Endothelial cell of hepatic sinusoid (primary cell): Measurements from ENCODE around the gene NISCH.

ENCODE experiments used
- in situ Hi-C: cut with HindIII; loops from 2 replicates; pipeline ENCODE4 v1.10.0; 2017; ENCODE audit warnings: low sequenced_read_pairs

The NISCH gene

DNA sequence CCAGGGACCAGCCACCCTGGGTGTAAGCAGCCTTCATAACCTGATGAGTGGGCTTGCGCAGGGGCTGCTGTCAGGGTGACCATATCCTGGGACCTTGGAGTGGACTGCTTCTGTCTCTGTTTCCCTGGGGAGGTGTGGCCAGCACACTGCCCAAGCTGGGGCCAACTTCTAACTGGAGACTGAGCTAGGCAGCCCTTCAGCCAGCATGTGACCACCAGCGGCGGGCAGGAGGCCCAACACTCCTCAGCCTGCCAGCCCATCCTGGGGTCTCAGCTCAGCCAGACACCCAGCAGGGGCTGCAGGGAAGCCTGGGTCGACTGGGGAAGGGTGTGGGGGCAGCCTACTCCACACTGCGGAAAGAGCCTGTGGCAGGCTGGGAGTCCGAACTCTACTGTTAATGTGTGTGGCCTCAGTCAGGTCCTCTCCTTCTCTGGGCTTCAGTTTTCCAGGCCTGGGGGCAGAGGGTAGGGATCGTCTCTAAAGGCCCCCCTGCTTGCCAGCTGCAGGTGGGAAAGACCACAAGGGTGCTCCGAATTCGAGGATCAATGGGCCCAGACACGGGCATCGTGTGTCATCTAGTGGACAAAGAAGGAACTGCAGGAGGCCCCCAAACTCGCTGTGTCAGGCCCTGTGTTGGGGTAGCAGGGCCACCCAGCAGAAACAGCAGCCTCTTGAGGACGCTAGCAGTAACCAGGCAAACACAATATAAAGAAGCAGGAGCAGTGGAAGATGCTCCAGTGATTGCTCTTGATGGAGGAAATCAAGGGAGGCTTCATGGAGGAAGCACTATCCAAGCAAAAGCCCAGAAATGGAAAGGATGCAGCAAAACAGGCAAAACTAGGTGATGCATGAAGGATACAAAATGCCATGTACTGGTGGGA is 8.5 kb upstream of the NISCH start:
- in situ Hi-C loops = no loop called here

DNA sequence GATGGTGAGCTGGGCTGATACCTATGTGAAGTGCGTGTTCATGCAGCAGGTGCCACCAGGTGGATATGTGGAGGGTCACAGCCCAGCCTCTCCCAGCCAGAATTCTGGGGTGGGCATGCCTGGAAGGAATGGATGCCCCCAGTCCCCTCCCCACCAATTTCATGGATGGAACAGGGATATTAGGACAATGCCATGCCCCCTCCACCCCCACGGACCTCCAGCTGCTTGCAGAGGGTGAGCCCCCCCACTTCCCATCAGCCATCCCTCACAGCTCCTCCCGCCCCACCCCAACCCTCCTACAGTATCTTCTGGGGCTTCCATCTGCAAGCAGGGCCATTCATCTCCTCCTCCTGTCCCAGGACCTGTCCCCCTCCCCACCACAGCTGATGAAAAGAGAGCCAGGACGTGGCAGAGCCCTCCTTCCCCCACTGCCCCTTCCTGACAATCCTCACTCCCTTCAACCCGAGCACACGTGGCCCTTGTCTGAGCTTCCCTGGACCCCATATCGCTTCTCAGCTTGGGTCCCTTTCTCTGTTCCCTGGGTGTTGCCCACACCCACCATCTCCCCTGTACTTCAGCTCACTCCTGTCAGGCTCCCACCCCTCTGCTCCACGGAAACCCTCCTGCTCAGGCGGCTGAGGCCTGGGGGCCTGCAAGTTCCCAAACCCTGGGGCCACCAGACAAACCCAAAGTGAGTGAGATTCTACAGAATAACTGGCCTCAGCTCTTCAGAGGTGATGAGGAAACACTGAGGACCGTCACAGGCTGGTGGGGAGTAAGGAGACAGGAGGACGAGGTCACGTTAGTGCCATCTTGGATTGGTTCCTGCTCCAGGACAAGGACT is 7.7 kb upstream of the NISCH start:
- in situ Hi-C loops = no loop called here

DNA sequence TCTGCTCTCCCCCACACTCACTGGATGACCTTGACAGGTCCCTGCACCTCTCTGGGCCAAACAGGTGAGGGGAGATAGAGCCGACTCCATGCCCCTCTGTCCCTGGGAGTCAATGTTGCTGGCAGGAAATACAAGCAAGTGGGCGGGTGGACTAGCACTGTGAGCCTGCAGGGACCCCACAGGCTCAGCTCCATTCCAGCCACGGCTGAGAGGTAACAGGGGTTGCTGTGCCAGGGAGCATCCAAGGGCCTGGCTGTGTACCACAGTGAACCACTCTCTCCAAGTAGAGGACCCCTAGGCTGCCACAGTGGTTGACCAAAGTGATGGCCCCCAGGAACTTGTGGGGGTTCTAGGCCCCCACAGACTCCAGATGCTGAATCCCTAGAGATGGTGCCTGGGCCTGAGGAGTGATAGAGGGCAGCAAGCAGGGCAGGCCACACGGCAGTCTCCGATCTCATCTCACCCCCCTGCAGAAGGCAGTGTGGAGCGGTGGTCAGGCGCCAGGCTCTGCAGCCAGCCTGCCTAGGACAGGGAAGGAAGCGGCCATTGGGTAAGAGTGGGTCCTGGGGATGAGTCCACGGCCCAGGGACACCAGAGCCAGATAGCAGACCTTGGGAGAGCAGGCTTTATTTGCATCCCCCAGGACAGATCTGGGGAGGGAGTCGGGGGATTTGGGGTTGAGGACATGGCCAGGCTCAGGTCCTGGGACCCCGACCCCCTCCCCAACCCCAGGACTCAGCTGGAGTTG is 4.7 kb upstream of the NISCH start:
- in situ Hi-C loops = no loop called here

DNA sequence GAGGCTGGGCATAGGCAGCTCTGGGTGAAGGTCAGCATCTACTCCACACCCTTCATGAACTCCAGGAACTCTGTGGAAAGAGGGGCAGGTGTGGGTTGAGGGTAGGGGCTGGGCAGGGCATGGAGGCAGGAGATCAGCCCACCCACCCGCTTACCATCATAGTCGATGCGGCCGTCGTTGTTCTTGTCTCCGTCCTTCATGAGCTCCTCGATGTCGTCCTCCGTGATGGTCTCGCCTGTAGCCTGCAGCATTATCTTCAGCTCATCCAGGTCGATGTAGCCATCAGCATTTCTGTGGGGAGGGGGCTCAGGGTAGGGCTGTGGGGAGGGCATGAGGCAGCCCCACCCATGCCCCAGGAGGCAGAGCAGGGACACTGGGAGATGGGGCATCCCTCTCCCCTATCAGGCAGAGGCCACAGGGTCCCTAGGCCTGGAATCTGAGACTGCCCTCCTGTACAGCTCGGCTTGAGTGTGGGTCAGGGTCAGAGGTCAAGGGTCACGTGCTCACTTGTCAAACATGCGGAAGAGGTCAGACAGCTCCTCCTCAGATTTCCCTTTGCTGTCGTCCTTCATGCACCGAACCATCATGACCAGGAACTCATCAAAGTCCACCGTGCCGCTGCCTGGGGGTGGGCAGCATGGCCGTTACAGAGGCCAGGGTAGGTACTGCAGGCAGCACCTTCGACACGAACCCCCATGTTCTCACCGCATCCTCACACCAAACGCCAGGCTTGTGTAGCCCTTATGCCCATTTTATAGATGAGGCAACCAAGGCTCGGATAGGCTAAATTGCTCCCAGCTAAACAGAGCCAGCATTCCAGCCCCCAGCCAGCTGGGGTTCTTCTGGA is 3.9 kb upstream of the NISCH start:
- in situ Hi-C loops = no loop called here

DNA sequence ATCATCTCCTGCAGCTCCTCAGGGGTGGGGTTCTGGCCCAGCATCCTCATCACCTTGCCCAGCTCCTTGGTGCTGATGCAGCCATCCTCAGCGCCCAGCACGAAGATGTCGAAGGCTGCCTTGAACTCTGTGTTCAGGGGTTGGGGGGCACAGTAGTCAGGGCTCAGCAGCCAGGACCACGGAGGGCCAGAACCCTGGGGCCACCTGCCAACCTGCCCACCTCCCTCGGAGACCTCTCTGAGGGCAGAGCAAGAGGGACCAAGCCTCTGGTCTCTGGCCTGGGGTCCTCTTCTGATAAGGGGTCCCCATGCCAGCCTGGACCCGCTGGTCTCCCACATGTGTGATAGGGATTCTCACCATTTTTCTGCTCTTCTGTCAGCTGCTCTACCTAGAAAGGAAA is 3.3 kb upstream of the NISCH start:
- in situ Hi-C loops = no loop called here

DNA sequence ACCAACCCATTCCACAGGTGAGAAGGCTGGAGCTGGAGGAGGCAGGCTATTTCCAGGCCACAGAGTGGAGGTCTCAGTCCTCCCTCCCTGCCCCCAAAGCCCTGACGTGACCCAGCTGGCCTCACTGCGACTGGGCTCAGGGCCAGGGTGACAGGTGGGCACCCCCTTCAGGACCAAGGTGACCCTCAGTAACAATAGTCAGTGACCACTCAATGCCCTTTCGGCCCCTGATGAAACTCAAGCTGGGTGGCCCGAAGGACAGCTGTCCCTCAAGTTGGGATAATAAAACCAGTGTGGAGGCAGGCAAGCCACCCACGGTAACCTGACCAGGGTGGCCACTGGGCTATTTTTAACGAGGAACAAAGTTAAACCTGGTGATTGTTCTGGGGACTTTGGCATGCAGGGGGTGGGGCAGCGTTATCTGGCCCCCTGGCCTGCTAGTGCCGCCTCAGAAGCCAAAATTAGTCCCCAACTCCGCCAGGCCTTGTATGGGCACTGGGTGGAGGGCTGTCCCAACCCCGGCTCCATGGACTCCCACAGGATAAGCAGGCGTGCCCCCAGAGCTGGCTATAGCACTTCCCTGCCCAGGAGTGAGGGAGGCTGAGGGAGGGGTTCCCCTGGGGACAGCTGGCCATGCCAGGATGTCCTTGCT is 2.7 kb upstream of the NISCH start:
- in situ Hi-C loops = no loop called here

DNA sequence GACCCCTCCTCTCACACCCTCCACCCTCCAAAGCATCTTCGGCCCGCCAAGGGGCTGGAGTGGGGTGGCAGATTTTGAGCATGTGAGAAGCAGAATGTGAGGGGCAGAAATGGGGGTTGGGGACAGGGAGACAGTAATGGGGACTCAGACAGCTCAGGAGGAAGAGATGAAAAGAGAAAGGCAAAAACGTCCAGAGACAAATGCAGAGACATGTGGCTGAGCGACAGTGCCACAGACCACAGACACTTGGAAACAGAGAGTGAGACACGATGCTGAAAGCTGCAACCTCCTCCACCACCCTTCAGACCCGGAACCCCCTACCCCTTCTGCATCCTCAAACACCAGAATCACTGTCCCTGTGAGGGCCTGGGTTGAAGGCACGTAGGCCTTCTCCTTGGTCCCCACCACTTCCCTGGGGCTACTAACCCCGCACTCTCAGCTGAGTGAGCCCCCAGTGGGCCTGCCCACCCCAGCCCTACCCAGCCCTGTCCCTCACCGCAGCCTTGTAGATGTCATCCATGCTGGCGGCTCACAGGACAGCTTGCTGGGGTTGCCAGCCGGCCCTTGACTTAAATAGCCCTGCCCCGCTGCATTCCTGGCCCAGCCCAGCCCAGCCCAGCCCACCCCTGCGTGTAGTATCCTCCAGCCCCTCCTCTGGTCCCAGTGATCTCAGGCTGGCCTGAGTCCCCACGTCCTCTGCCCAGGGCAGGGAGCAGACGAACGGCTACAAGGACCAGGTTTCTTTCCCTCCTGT is 1.7 kb upstream of the NISCH start, which contains the start of gene TNNC1:
Gene TNNC1, minus strand, starts transcription at position 546 of the 754 bp plus-strand sequence. Its CDS starts 26 bp downstream, at position 520.
- in situ Hi-C loops = no loop called here

DNA sequence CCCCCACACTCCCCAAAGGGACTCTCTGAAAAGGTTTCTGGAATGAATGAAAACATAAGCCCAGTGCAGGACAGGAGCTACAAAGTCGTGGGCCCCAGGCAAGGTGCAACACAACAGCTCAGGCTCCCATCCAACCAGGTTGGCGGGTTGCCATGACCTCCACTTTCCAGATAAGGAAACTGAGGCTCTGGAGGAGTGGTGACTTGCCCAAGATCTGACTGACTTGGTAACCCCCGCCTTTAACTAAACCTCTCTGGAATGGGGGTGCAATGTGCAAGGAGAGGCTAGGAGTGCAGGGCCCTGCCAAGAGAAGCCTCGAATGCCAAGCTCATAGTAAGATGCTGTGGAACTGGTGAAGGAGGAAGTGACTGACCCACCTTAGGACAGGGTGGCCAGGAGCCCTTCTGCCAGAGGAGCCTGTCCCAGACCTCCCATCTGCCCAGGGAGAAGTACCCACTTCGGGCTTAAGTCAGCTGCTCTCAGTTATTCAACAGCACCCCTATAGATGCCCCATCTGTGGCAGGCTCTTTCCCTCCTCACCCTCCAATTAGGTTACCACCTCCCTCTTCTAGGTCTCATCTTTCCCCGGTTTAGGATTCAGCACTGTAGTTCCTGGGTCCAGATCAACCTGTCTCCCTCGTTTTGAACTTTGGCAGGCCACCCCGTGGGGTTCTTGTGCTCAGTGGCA is 1.0 kb upstream of the NISCH start:
- in situ Hi-C loops = no loop called here

DNA sequence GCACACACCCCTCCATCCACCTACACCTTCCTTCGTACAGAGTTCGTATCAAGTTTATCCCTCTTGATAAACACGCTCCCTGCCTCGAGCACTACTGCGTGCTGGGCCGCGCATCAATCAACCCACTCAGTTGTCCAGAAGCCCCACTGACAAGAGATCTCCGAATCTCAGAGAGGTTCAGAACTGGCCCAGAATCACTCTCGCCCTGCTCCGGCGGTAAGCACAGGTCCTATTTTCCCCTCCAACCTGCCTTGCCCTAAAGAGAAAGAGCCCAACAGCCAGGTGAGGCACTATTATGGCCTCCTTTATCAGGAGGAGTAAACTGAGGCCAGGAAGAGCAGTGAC is 494 bp upstream of the NISCH start:
- in situ Hi-C loops = no loop called here

DNA sequence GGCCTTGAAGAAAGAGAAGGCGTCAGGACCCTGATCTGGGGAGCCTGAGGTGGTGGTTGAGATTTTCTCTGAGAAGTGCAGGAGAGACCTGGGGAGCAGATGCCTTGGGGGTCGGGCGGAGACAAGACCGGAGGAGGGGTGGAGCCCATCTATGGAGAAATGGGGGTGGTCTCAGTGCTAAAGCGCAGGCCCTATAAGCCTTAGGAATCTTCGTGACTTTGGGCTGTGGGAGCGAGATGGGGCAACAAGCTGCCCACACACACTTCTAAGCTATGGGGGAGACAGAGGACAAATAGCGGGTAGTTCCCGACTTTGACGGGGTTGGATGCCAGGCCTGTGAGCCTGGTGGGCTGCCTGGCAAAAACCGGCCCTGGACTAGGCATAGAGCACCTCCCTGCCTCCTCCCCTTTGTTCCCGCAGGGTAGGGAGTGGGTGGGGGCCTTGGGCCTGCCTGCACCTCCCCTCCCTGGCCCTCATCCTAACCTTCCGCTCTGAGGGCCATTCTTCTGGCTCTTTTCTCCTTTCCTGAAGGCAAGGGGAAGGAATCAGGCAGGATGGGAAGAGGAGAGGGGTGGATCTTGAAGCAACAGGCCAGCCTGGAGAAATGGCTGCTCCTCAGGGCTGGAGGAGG is 880 bp downstream of the NISCH start:
- in situ Hi-C loops = no loop called here

DNA sequence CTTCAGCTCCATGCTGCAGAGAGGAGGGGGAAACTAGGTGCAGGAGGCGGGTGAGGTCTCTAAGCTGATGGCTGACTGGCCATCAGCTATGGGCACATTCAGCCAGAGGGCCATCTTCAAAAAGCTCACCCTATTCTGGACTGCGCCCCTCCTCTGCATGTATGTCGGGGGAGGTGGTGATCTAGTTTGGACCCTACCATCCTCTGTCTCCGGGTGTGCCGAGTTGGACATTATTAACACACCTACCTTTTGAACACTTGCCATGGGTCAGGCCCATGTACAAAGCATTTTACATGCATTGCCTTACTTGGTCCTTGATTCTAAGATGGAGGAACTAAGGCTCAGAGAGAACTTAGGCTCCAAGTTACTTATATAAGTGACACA is 1.4 kb downstream of the NISCH start:
- in situ Hi-C loops = no loop called here

DNA sequence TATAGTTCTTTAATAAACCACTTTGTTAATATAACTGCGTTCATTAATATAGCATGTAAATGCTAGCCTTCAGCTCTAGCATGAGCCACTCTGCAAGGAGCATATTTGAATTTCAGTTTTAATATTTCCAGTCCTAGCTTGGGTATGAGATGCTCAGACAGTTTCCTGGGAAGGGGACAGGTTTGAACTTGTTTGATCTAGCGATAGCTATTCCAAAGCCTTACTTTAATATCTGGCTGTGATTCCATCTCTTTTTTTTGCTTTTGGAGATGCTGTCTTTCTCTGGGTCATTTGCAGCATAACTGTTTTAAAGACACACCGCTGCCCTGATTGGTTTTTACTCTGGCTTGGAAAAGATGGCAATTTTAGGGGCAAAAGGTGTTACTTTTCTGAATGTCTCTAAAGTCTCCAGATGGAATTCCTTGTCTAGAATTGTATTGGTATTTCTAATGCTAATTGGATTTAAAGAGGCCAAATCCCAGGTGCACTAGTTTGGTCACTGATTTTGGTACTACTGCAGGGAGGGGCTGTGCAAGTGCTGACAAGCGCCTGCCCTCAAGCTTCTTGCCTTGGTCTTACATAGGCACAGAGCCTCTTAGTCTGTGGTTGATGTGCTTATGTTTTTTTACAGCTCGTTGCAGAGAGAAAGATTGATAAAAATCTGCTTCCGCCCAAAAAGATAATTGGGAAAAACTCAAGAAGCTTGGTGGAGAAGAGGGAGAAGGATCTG is 2.8 kb downstream of the NISCH start:
- in situ Hi-C loops = no loop called here

DNA sequence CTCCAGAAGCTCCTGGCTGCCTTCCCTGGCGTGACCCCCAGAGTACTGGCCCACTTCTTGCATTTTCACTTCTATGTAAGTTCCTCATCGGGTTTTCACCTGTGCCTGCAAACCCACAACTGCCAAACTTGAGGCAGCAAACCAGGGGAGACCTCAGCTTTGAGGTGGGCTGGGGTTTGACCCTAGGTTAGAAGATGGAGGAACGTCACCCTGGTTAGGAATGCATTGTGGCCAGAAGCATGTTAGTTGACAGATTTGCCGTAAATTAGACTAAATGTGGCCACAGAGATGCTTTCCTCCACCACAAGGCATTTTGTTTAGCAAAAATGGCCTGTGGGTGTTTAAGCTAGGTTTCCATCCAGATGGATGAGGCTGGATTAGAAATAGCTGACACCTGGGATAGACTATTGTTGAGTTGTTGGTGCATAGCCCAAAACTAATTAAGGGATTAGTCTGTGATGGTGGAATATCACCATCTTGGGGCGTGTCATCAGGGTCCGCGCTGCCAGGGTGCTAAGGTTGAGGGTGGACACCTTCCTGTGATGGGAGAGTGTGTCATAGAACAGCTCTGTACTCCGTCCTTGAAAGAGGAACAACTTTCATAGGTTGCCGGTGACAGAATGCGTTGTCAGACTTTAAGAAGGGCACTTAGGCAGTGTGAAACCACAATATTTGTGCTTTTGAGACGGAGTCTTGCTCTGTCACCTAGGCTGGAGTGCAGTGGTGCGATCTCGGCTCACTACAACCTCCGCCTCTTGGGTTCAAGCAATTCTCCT is 3.6 kb downstream of the NISCH start:
- in situ Hi-C loops = no loop called here

DNA sequence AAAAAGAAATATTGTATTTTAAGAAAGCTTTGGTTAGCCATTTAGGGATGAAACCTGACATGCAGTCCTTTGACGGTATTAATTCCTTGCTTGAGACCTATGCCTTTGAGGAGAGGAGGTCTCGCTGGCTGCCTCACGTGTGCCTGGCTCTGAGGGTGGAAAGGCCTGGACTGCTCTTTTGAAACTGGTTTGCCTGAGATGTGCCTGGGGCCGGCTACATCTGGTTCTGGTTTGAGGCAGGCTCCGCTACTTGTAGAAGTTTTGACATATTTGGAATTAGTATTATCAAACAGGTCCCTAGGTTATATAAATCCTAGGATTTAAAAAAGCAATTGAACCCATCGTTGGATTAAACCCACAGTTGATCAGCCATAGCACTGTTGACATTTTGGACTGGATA is 6.5 kb downstream of the NISCH start:
- in situ Hi-C loops = no loop called here

DNA sequence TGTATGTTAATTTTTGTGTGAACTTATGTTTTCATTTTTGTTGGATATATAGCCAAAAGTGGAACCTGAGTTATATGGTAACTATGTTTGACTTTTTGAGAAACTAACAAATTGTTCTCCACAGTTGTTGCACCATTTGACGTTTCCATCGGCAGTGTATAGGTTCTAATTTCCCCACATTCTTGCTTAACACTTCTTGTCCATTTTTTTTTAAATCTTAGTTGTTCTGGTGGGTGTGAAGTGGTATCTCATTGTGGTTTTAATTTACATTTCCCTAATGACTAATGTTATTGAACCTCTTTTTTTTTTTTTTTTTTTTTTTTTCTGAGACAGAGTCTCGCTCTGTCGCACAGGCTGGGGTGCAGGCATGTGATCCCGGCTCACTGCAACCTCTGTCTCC is 8.0 kb downstream of the NISCH start:
- in situ Hi-C loops = no loop called here

DNA sequence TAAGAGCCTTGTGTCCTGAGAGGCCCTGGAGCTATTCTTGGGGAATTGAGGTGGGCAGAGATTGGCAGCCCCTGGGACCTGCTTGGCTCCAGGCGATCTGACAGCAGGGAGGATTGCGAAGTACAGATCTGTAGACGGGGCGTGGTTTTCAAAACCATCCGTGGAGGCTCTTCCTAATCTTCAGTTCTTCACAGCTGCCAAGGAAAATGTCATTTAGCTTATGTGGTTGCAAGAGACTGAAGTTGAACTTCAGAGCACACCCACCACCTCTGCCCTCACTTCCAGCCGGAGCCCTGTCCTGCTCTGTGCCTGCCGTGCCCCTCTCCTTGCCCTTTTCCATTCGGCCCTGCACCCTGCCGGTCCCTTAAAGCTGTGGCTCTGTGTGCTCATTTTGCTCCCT is 12.9 kb downstream of the NISCH start:
- in situ Hi-C loops = no loop called here

DNA sequence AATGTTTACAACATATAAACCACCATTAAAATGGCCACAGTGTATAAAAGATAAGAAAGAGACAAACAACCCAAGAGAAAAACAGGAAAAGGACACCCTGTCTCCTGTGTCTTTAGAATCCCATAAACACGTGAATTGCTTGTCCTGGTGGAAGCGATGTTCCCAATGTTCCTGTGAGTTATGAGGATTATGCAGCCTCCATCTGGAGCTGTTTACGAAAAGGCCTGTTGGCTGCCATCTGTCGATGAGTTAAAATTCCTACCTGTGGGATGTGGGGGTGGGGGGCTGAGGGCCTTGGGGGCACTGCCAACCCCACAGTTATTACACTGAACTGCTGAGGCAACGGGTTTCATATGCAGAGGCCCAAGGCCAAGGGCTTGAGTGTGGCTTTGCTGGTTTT is 13.6 kb downstream of the NISCH start:
- in situ Hi-C loops = no loop called here
